Measurements from ENCODE around the gene SLC22A5. TPM values are rescaled to one million over a fixed set of nuclear protein-coding genes. Genes with fewer than 3 reads are reported as not detected.

SLC22A5 gene
- total and polyA plus RNA-seq, 10 of the 15 experiments (the other 5 are each of a cell fraction or from before 2014, with no cell fraction given) = 1.1 to 4.4 (median 2.3) TPM

GRCh38 chr5:132386644-132387286, 17.3 kb downstream of the SLC22A5 start (continued):
- TF ChIP-seq TCF3 (IDR thresholded peaks at IDR 0.05; ENCODE audit: borderline replicate concordance, insufficient read depth, low read depth, low read length) = no peak
- TF ChIP-seq CTCF (IDR thresholded peaks at IDR 0.05 in 2 of 3, conservative IDR thresholded peaks at IDR 0.05 in 1 of 3; ENCODE audit: control insufficient read depth in 2 of 3, extremely low read depth in 1 of 3, insufficient read depth in 1 of 3, low read depth in 3 of 3, low read length in 3 of 3) = peak; percentile 86 to 97 (median 93)
- TF ChIP-seq SPI1 (IDR thresholded peaks at IDR 0.05; ENCODE audit: borderline replicate concordance, insufficient read depth, low read depth, low read length) = no peak
- no peak for TF ChIP-seq MAX (IDR thresholded peaks at IDR 0.05; ENCODE audit: low read depth, low read length)
- TF ChIP-seq KLF5 (IDR thresholded peaks at IDR 0.05; ENCODE audit: partially characterized antibody) = peak; percentile 71
- no peak for TF ChIP-seq POLR2A (IDR thresholded peaks at IDR 0.05; ENCODE audit: low read depth, low read length)
- TF ChIP-seq PRDM15 (CRISPR knock-in tag; IDR thresholded peaks at IDR 0.05) = no peak
- TF ChIP-seq ZNF207 (IDR thresholded peaks at IDR 0.05; ENCODE audit: borderline replicate concordance) = no peak
- no peak for TF ChIP-seq NFIC (IDR thresholded peaks at IDR 0.05; ENCODE audit: low read depth, low read length)
- peak; percentile 52; the same call in 1 of the 2 replicates for TF ChIP-seq ATF7 (IDR thresholded peaks at IDR 0.05; ENCODE audit: low read depth)
- TF ChIP-seq RBBP5 (conservative IDR thresholded peaks at IDR 0.05) = no peak
- TF ChIP-seq JUNB (IDR thresholded peaks at IDR 0.05) = no peak
- TF ChIP-seq PML (IDR thresholded peaks at IDR 0.05; ENCODE audit: low read length) = no peak
- TF ChIP-seq REST (IDR thresholded peaks at IDR 0.05; ENCODE audit: low read depth, low read length) = no peak
- no peak for TF ChIP-seq CBX5 (IDR thresholded peaks at IDR 0.05; ENCODE audit: low read depth)
- TF ChIP-seq RFX5 (IDR thresholded peaks at IDR 0.05; ENCODE audit: low read depth, low read length) = 0 out of 2 replicates have a peak, but pooled peaks have one; percentile 8
- TF ChIP-seq IRF3 (IDR thresholded peaks at IDR 0.05) = 0 out of 2 replicates have a peak, but pooled peaks have one; percentile 33
- TF ChIP-seq SREBF2 (IDR thresholded peaks at IDR 0.05; ENCODE audit: low read length) = no peak

All from GM12878 (cell line).